Measurements from ENCODE around the gene EPHA7. TPM values are rescaled to one million over a fixed set of nuclear protein-coding genes. Genes with fewer than 3 reads are reported as not detected.

The EPHA7 gene
- total RNA-seq, 1 donor from 2014 or later, result 80.7 TPM

DNA sequence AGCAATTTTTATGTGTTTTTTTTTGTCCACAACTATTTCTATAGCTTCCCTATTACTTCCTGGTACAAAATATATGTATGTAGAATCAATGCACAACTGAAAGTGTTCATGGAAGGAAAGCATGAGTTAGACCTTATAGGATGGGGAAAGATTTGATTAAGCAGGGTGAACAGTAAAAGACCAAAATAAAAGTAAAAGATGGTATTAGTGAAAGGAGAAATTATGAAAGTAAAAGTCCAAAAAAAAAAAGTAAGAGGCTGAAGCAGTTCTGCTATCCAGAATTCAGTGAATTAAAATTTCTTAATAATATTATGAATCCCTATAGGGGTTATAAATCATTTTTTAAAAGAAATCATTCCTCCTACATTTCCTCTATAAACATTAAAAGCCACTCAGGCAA, 114.3 kb downstream of the EPHA7 start:
- Histone ChIP-seq H2AFZ (replicated peaks) (no peak overlapping the region), H3F3A (ENCODE audit: low read depth) (no peaks in the 10 kb centered on the region)
- H3K27ac Mint-ChIP-seq, result no peak overlapping the region

GRCh38 chr6:93304505-93304904, 114.9 kb downstream of the EPHA7 start:
- Histone ChIP-seq H3F3A (ENCODE audit: low read depth) (no peaks in the 10 kb centered on the region), H3K36me3 (no peaks in the 10 kb centered on the region), H3K4me1 (peaks cover 6% of the 10 kb centered on the region), H3K27ac (no peak overlapping the region), H3K79me2 (ENCODE audit: low read depth) (peaks cover 17% of the 10 kb centered on the region), H3K4me3 (no peak overlapping the region), H3K4me2 (no peak overlapping the region), H3K27me3 (no peaks in the 10 kb centered on the region), H3K9me3 (ENCODE audit: low read depth) (no peaks in the 10 kb centered on the region), H2AFZ (replicated peaks) (no peak overlapping the region), H4K20me1 (ENCODE audit: low read depth) (no peaks in the 10 kb centered on the region), H3K9ac (no peak overlapping the region)
- TF ChIP-seq EZH2phosphoT487 (IDR thresholded peaks at IDR 0.05), result no peak
- Mint-ChIP-seq H3K36me3 (peaks cover 10% of the 10 kb centered on the region), H3K27ac (no peak overlapping the region), H3K4me1 (peaks cover 2% of the 10 kb centered on the region), H3K27me3 (ENCODE audit: insufficient read depth, low read depth) (no peaks in the 10 kb centered on the region), H3K9me3 (peaks cover 3% of the 10 kb centered on the region), H3K4me3 (no peak overlapping the region)
- DNase-seq (ENCODE audit: low spot score), result peak; percentile 3

More for the DNA sequence above, 114.3 kb downstream of the EPHA7 start:
- no peak overlapping the region for H3K9ac ChIP-seq
- peaks cover 10% of the 10 kb centered on the region for H3K36me3 Mint-ChIP-seq
- H3K4me2 ChIP-seq, result no peak overlapping the region
- H3K4me3 Mint-ChIP-seq, result no peak overlapping the region
- H3K9me3 Mint-ChIP-seq, result no peaks in the 10 kb centered on the region
- H4K20me1 ChIP-seq (ENCODE audit: low read depth), result no peaks in the 10 kb centered on the region
- H3K27me3 ChIP-seq, result no peaks in the 10 kb centered on the region
- peaks cover 6% of the 10 kb centered on the region for H3K4me1 ChIP-seq
- H3K27me3 Mint-ChIP-seq (ENCODE audit: insufficient read depth, low read depth), result no peaks in the 10 kb centered on the region
- no peak for TF ChIP-seq CTCF (IDR thresholded peaks at IDR 0.05)
- no peak for TF ChIP-seq EZH2phosphoT487 (IDR thresholded peaks at IDR 0.05)
- TF ChIP-seq EZH2 (IDR thresholded peaks at IDR 0.05), result no peak
- no peaks in the 10 kb centered on the region for H3K9me3 ChIP-seq (ENCODE audit: low read depth)
- peaks cover 11% of the 10 kb centered on the region for H3K79me2 ChIP-seq (ENCODE audit: low read depth)
- DNase-seq (ENCODE audit: low spot score), result no peak
- H3K4me3 ChIP-seq, result no peak overlapping the region
- no peak overlapping the region for H3K27ac ChIP-seq
- peaks cover 2% of the 10 kb centered on the region for H3K4me1 Mint-ChIP-seq
- peaks cover 3% of the 10 kb centered on the region for H3K36me3 ChIP-seq

- Mint-ChIP-seq H3K4me3 (no peak overlapping the region), H3K9me3 (peaks cover 3% of the 10 kb centered on the region), H3K27ac (no peak overlapping the region), H3K27me3 (ENCODE audit: insufficient read depth, low read depth) (no peaks in the 10 kb centered on the region), H3K4me1 (peaks cover 11% of the 10 kb centered on the region), H3K36me3 (peaks cover 12% of the 10 kb centered on the region)
- H3K4me2 ChIP-seq, result no peak overlapping the region
- H3K4me3 ChIP-seq, result no peak overlapping the region
- no peak for TF ChIP-seq CTCF (IDR thresholded peaks at IDR 0.05)
- TF ChIP-seq EZH2phosphoT487 (IDR thresholded peaks at IDR 0.05), result no peak
- TF ChIP-seq EZH2 (IDR thresholded peaks at IDR 0.05), result no peak
- H3K27ac ChIP-seq, result no peak overlapping the region
- no peaks in the 10 kb centered on the region for H3K9me3 ChIP-seq (ENCODE audit: low read depth)
- no peak overlapping the region for H3K9ac ChIP-seq
- no peak overlapping the region for H2AFZ ChIP-seq (replicated peaks)
- peaks cover 31% of the 10 kb centered on the region for H3K79me2 ChIP-seq (ENCODE audit: low read depth)
- no peaks in the 10 kb centered on the region for H4K20me1 ChIP-seq (ENCODE audit: low read depth)
- no peaks in the 10 kb centered on the region for H3F3A ChIP-seq (ENCODE audit: low read depth)
- DNase-seq (ENCODE audit: low spot score), result no peak
- H3K4me1 ChIP-seq, result peaks cover 4% of the 10 kb centered on the region
- no peaks in the 10 kb centered on the region for H3K27me3 ChIP-seq
- no peaks in the 10 kb centered on the region for H3K36me3 ChIP-seq
These were observed 118.7 kb downstream of the EPHA7 start for GRCh38 chr6:93300661-93301060.

DNA sequence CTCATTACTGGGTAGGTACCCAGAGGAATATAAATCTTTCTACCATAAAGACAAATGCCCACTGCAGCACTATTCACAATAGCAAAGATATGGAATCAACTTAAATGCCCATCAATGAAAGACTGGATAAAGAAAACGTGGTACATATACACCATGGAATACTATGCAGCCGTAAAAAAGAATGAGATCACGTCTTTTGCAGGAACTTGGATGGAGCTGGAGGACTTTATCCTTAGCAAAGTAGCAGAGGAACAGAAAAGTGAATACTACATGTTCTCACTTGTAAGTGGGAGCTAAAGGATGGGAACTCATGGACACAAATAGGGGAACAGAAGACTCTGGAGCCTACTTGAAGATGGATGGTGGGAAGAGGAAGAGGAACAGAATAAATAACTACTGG, 119.7 kb downstream of the EPHA7 start:
- Mint-ChIP-seq H3K4me1 (peaks cover 8% of the 10 kb centered on the region), H3K27ac (no peak overlapping the region), H3K36me3 (peaks cover 12% of the 10 kb centered on the region), H3K4me3 (no peak overlapping the region), H3K9me3 (peaks cover 3% of the 10 kb centered on the region), H3K27me3 (ENCODE audit: insufficient read depth, low read depth) (no peaks in the 10 kb centered on the region)
- H3K27me3 ChIP-seq, result no peaks in the 10 kb centered on the region
- no peaks in the 10 kb centered on the region for H3K9me3 ChIP-seq (ENCODE audit: low read depth)
- H3K79me2 ChIP-seq (ENCODE audit: low read depth), result peaks cover 31% of the 10 kb centered on the region
- H4K20me1 ChIP-seq (ENCODE audit: low read depth), result no peaks in the 10 kb centered on the region
- no peaks in the 10 kb centered on the region for H3K36me3 ChIP-seq
- H3K4me2 ChIP-seq, result no peak overlapping the region
- no peaks in the 10 kb centered on the region for H3F3A ChIP-seq (ENCODE audit: low read depth)
- no peak for TF ChIP-seq EZH2phosphoT487 (IDR thresholded peaks at IDR 0.05)
- no peak for TF ChIP-seq CTCF (IDR thresholded peaks at IDR 0.05)
- TF ChIP-seq EZH2 (IDR thresholded peaks at IDR 0.05), result no peak
- no peak overlapping the region for H3K4me3 ChIP-seq
- DNase-seq (ENCODE audit: low spot score), result no peak
- H2AFZ ChIP-seq (replicated peaks), result no peak overlapping the region
- H3K27ac ChIP-seq, result no peak overlapping the region
- H3K9ac ChIP-seq, result no peak overlapping the region
- no peaks in the 10 kb centered on the region for H3K4me1 ChIP-seq

All from neural progenitor cell (in vitro differentiated cells).